Heart left ventricle (tissue), 16 donors: ENCODE measurements around the gene PHACTR3. TPM values are rescaled to one million over a fixed set of nuclear protein-coding genes. Genes with fewer than 3 reads are reported as not detected.

Experiments used
- ATAC-seq, 4 donors: fragments of 200-7000 bp; cut with Tn5 transposase; one replicate each; pipeline ENCODE4 v1.9.1; 2020 to 2022; ENCODE audit warnings: moderate library complexity in 4 of 4, mild to moderate bottlenecking in 3 of 4, moderate number of reproducible peaks in 1 of 4
- DNase-seq, 5 donors: peaks; one replicate each; pipeline ENCODE4 v3.0.0-alpha.2; 2020
- H3K27ac ChIP-seq, 12 donors: fragments of 200-600 bp; sonication (generic) in 4 of 12; one replicate each; pipeline versions ENCODE4 v1.5.0 to v1.8.0; 2016 to 2022; ENCODE audit warnings: mild to moderate bottlenecking in 2 of 12
- H3K27me3 ChIP-seq, 9 donors: fragments of 200-600 bp; sonication (generic) in 2 of 9; one replicate each; pipeline versions ENCODE4 v1.5.1 to v1.8.0; 2016 to 2022; ENCODE audit warnings: mild to moderate bottlenecking in 3 of 9
- H3K36me3 ChIP-seq, 9 donors: fragments of 200-600 bp; sonication (generic) in 2 of 9; one replicate each; pipeline versions ENCODE4 v1.5.0 to v1.8.0; 2018 to 2022; ENCODE audit warnings: mild to moderate bottlenecking in 2 of 9
- H3K4me1 ChIP-seq, 12 donors: fragments of 200-600 bp; sonication (generic) in 4 of 12; one replicate each; pipeline versions ENCODE4 v1.5.0 to v1.8.0; 2016 to 2022; ENCODE audit warnings: mild to moderate bottlenecking in 3 of 12
- H3K4me3 ChIP-seq, 12 donors: fragments of 200-600 bp; sonication (generic) in 4 of 12; one replicate each; pipeline versions ENCODE4 v1.5.0 to v1.8.0; 2017 to 2022; ENCODE audit warnings: mild to moderate bottlenecking in 9 of 12, moderate library complexity in 4 of 12
- H3K9me3 ChIP-seq, 12 donors: fragments of 200-600 bp; sonication (generic) in 4 of 12; one replicate each; pipeline versions ENCODE4 v1.5.0 to v1.8.0; 2016 to 2022; ENCODE audit warnings: mild to moderate bottlenecking in 1 of 12
- POLR2A ChIP-seq, 2 donors: fragments of 450-650 bp; IDR thresholded peaks; one replicate each; pipeline ENCODE4 v1.6.1; 2017; ENCODE audit warnings: antibody characterized with exemption in 2 of 2, mild to moderate bottlenecking in 2 of 2, moderate library complexity in 2 of 2
- WGBS, 4 donors: extraction: QIAGEN DNeasy Blood & Tissue Kit in 2 of 4; methylation state at CpG; one replicate each; pipeline versions ENCODE4 v1.1.5 to v1.1.7; 2013 to 2018; 5-methylcytosine and 5-hydroxymethylcytosine counted together
- intact Hi-C, 10 donors: fragments of 100-400 bp; cut with DNase I; formaldehyde crosslinking; loops; one replicate each; pipeline versions ENCODE4 v1.11.1 to v1.14.2; 2022
- polyA plus RNA-seq, 2 donors: library from polyadenylated mRNA; stranded (reverse); fragments of 200-250 nt; gene quantifications; one replicate each; pipeline ENCODE4 v1.2.3, GENCODE V29; 2013
- total RNA-seq, 9 donors: library from RNA; depleted of rRNA in 2 of 9; stranded (reverse); fragments of >200 nt in 2 of 9; fragmentation: NEBNext Ultra II Directional in 3 of 9; extraction: Animal tissue kit (Norgen Biotek cat#: 25700) in 3 of 9; gene quantifications; one replicate each; pipeline versions ENCODE4 v1.1.0 to v1.2.4, GENCODE V29; 2016 to 2023
- TF ChIP-seq, protein P1 (sequence below), 12 donors: fragments of 200-600 bp; sonication (generic) in 4 of 12; IDR thresholded peaks; one replicate each; pipeline versions ENCODE4 v1.5.0 to v1.8.0; 2018 to 2022; ENCODE audit warnings: antibody characterized with exemption in 12 of 12, mild to moderate bottlenecking in 5 of 12
- donor health status: ischemic (EF 13 %, LVEDD 7.1; RV severe dilation, severe dysfunction).
- donor health status: healthy with polysubstance abuse.
- donor health status: DM: no; HTN: yes; CAD: no.
- donor health status: DM: no; HTN: no; CAD: no.
- donor health status: ischemic (EF 25% LVEDD 6.9; RV normal size, moderate dysfunction).
- donor health status: ischemic (EF 25% LVEDD 5.7; RV mildly dilated, moderate dysfunction).
- donor health status: healthy.
- donor health status: DM: yes; HTN: yes; CAD: no.
- donor health status: ischemic (EF 35%, LVEDD 5.7; RV mildly dilated, moderate dysfunction).
- donor health status: nonischemic (EF 11% LVEDD 7.7; RV severe dilation, severe dysfunction).
- donor health status: DM: yes; HTN: yes; CAD: no.
- donor health status: PGD.
- donor health status: ischemic (EF 29% LVEDD 5.4; RV normal size, mild dysfunction).
- donor health status: nonischemic (EF 23%, LVEDD 6.1; RV moderate dilation, normal function).

The PHACTR3 gene
- total and polyA plus RNA-seq, 11 donors: 0.19 to 14.6 (median 3.5) TPM

DNA sequence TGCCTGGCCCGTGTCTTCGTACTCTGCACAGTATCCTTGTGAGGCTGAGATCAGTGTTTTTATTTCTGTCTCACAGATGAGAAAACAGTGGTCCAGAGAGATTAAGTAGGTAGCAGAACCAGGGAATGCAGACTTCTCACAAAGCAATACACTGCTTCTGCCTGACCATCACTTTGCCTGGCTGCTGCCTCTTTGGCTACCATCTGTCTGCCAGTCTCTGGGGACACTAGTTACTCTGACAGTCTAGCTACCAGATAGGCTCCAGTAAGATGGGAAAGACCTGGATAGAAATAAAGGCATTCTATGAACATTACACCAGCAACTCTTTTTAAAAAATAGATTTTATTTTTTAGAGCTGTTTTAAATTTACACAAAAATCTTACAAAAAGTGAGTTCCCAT, 96.9 kb downstream of the PHACTR3 start:
- Histone ChIP-seq H3K36me3 (no peaks in the 10 kb centered on the region), H3K27ac (no peak overlapping the region), H3K27me3 (peaks cover 0 to 9% (median 0%) of the 10 kb centered on the region in 9 donors), H3K4me3 (no peak overlapping the region), H3K9me3 (no peaks in the 10 kb centered on the region), H3K4me1 (no peaks in the 10 kb centered on the region)
- 62 to 78% (median 71%) methylated on average over 2 of the region's 2 CpGs for WGBS, 4 donors
- no peak for TF ChIP-seq POLR2A (IDR thresholded peaks at IDR 0.05)
- TF ChIP-seq, protein P1, sequence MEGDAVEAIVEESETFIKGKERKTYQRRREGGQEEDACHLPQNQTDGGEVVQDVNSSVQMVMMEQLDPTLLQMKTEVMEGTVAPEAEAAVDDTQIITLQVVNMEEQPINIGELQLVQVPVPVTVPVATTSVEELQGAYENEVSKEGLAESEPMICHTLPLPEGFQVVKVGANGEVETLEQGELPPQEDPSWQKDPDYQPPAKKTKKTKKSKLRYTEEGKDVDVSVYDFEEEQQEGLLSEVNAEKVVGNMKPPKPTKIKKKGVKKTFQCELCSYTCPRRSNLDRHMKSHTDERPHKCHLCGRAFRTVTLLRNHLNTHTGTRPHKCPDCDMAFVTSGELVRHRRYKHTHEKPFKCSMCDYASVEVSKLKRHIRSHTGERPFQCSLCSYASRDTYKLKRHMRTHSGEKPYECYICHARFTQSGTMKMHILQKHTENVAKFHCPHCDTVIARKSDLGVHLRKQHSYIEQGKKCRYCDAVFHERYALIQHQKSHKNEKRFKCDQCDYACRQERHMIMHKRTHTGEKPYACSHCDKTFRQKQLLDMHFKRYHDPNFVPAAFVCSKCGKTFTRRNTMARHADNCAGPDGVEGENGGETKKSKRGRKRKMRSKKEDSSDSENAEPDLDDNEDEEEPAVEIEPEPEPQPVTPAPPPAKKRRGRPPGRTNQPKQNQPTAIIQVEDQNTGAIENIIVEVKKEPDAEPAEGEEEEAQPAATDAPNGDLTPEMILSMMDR (IDR thresholded peaks at IDR 0.05): no peak
- DNase-seq (no peak), ATAC-seq (no peak)
- intact Hi-C loops: no loop called here

GRCh38 chr20:59703046-59703445, 98.7 kb downstream of the PHACTR3 start:
- no peak for TF ChIP-seq POLR2A (IDR thresholded peaks at IDR 0.05)
- TF ChIP-seq, protein P1 (IDR thresholded peaks at IDR 0.05): no peak
- intact Hi-C loops: no loop called here
- Histone ChIP-seq H3K27ac (no peak overlapping the region), H3K27me3 (peaks cover 0 to 13% (median 0%) of the 10 kb centered on the region in 9 donors), H3K4me3 (no peak overlapping the region), H3K9me3 (no peaks in the 10 kb centered on the region), H3K36me3 (no peaks in the 10 kb centered on the region), H3K4me1 (no peaks in the 10 kb centered on the region)
- no peak for ATAC-seq
- DNase-seq: no peak
- WGBS, 4 donors: 57 to 72% (median 65%) methylated on average over 5 of the region's 5 CpGs

GRCh38 chr20:59705651-59706399, 101.5 kb downstream of the PHACTR3 start:
- no peaks in the 10 kb centered on the region for H3K9me3 ChIP-seq
- H3K4me3 ChIP-seq: no peak overlapping the region
- TF ChIP-seq POLR2A (IDR thresholded peaks at IDR 0.05): no peak
- TF ChIP-seq, protein P1 (IDR thresholded peaks at IDR 0.05): no peak
- 23 to 34% (median 28%) methylated on average over 5 of the region's 5 CpGs for WGBS, 4 donors
- H3K36me3 ChIP-seq: no peaks in the 10 kb centered on the region
- ATAC-seq (no peak), DNase-seq (no peak)
- peaks cover 0 to 22% (median 0%) of the 10 kb centered on the region in 9 donors for H3K27me3 ChIP-seq
- intact Hi-C loops: loop anchor here in 1 of 10 donors (5.0 kb wide), 1 partner anchor 99 kb away; no protein-coding TSS in a partner anchor
- no peaks in the 10 kb centered on the region for H3K4me1 ChIP-seq
- H3K27ac ChIP-seq: no peak overlapping the region

DNA sequence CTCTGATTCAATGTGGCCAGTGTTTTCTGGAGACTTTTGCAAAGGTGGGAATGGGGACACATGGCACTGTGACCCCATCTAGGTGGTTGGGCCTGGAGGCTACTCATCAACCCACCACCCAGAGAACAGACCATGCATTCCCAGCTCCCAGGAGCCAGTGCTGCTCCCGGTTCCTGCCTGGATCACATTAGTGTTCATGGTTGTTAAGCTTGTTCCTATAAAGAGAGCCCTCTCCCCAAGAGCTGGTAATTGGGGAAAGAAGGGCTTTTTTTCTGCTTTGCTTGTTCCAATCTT, 102.0 kb downstream of the PHACTR3 start:
- intact Hi-C loops: loop anchor here in 1 of 10 donors (5.0 kb wide), 1 partner anchor 99 kb away; no protein-coding TSS in a partner anchor
- H3K4me1 ChIP-seq: no peaks in the 10 kb centered on the region
- DNase-seq (no peak), ATAC-seq (no peak)
- no peaks in the 10 kb centered on the region for H3K36me3 ChIP-seq
- H3K27ac ChIP-seq: no peak overlapping the region
- H3K27me3 ChIP-seq: peaks cover 0 to 22% (median 0%) of the 10 kb centered on the region in 9 donors
- 60 to 100% (median 63%) methylated on average over 1 of the region's 1 CpG for WGBS, 4 donors
- TF ChIP-seq, protein P1 (IDR thresholded peaks at IDR 0.05): no peak
- no peak for TF ChIP-seq POLR2A (IDR thresholded peaks at IDR 0.05)
- H3K4me3 ChIP-seq: no peak overlapping the region
- H3K9me3 ChIP-seq: no peaks in the 10 kb centered on the region
